GM19395 (cell line): ENCODE results near the gene ADRA2B.
"Not testable (repeated sequence)": the region's sequence is repeated elsewhere in the genome, so short reads cannot be mapped to it uniquely, and the experiment has no call there.

Experiments used
- ATAC-seq: cut with Tn5 transposase; IDR thresholded peaks from one replicate; pipeline ENCODE4 v1.9.1; 2021; ENCODE audit warnings: mild to moderate bottlenecking, moderate library complexity; ENCODE audit not compliant: unreplicated experiment

The ADRA2B gene

GRCh38 chr2:96091141-96091710 lies 25.1 kb downstream of the ADRA2B start:
- no peak for ATAC-seq

DNA sequence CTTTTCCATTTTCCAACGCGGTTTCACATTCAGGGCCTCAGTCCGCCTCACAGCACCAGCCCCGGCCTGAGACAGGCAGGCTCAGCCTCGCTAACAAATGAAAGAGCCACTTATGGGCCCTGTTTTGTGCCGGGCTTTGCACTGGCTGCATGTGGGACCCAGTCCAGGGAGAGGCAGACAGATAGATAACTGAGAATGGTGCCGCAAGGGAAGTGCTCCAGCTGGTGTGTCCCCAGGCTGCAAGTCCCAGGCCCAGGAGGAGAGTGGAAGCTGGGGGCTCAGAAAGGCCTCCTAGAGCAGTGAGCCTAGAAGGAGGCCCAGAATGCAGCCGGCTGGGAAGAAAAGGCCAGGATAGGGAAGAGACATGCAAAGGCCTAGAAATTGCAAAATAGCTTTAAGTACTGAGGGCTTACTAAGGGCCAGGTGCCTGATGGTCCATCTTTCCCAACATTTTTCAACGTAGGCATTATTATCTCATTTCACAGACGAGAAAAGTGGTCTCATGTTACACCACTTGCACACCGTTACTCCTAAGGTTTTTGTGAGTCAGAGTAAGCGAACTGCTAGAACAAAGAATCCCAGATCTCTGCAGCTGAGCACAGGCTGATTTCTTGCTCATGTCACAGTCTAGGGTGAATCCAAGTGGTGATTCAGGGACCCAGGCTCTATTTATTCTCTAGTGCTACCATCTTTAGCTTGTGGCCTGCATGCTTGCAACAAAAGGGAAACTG lies 26.0 kb downstream of the ADRA2B start:
- no peak for ATAC-seq

DNA sequence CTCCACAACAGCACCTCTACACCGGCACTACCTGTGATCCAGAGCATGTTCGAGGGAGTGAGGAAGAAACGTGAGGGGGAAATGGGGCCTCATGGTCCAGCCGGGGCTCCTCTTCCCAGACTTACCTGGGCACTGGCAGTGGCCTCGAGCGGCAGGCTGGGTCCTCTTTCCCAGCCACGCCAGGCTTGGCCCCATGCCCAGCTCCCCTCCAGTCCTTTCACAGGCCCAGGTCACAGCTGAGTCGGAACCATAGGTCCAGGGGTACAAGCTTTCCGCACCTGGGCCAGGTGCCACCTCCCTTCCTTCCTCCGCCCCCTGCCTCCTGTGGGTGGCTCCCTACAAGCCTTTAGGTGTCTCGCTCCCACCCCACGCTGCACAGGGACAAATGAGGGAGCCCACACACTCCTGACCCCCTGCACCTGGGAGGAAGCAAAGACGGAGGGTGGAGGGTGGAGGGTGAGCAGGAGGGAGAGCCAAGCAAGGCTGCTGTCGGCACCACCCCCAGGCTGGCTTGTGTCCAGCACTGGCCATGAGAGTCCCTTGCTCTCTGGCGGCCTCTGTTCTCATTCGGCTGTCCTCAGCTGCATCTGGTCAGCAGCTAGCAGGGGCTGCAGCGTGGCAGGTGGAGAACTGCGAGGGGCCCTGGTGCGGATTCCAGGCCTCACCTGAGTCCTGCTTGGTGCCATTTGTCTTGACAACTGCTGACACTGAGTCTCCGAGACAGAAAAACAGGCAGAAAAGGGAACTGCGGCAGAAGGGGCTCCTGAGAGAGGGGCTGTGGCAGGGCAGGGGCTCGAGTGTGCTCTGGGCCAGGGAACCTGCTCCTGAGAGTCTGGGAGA lies 26.8 kb downstream of the ADRA2B start:
- no peak for ATAC-seq

- no peak for ATAC-seq
These were observed 27.7 kb downstream of the ADRA2B start for GRCh38 chr2:96088340-96089335.

- ATAC-seq: no peak
These were observed 29.2 kb downstream of the ADRA2B start for GRCh38 chr2:96087130-96087529.

- ATAC-seq: no peak
These were observed 30.6 kb downstream of the ADRA2B start for GRCh38 chr2:96085541-96086355.

GRCh38 chr2:96084858-96085518 lies 31.4 kb downstream of the ADRA2B start:
- ATAC-seq: not testable (repeated sequence)

GRCh38 chr2:96083989-96084857 lies 32.1 kb downstream of the ADRA2B start:
- ATAC-seq: no peak

- ATAC-seq: no peak
These were observed 33.1 kb downstream of the ADRA2B start for GRCh38 chr2:96083064-96083939.

DNA sequence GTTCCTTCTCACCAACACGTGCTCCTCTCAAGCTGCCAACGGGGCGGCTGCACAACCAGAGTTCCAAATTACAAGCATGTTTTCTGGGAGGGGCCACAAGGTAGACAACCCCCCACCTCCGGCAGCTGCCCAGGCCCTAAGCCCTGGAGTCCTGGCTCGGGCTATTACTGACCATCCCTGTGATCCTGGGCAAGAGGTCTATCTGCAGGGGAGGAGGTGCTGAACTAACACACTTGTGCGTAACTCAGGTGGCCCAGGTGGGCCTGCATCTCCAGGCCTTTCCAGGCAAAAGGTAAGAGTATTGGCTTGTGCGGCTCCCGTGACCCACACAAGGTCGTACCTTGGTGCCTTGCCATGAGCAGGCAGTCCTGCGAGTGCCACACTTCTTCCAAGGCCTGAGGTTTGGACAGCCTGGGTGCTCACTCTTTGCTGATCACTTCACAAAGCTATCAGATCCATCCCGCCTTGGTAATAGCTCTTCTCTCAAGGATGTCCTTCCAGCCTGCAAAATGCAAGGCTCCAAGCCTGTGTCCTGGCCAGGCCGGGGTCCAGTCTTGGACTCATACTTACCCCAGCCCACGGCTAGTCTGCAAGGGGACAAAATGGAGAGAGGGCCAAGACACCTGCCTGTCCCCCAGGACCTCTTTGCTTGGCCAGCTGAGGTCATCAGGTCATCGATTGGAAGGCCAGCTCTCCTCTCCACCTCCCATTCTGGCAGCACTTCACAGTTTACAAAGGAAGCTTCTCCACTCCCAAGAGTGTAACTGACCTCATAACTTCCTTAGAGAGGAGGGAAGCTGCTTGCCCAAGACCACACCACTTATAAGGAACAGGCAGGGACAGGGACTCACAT lies 33.9 kb downstream of the ADRA2B start:
- ATAC-seq: no peak

- ATAC-seq: no peak
These were observed 35.3 kb downstream of the ADRA2B start for GRCh38 chr2:96081042-96081441.

DNA sequence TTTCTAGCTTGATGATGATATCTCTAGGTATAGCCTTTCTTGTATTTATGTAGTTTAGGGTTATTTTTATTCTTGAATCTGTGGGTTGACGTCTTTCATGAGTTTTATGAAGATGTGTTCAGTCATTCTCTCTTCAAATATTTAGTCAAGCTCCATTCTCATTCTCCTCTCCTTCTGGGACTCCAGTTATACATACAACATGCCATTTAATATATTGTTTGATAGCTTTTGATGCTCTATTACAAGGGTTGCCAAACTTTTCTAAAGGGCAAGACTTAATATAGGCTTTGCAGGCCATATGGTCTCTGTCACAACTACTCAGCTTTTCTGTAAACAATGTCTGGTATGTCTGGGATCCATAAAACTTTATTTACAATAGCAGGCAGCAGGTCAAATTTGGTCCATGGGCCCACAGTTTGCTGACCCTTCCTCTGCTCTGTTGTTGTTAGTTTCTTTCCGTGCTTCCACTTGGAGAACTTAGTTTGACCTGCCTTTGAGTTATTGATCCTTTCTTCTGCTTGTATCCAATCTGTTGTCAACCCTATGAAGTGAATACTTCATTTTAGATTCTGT lies 41.1 kb downstream of the ADRA2B start:
- ATAC-seq: no peak

DNA sequence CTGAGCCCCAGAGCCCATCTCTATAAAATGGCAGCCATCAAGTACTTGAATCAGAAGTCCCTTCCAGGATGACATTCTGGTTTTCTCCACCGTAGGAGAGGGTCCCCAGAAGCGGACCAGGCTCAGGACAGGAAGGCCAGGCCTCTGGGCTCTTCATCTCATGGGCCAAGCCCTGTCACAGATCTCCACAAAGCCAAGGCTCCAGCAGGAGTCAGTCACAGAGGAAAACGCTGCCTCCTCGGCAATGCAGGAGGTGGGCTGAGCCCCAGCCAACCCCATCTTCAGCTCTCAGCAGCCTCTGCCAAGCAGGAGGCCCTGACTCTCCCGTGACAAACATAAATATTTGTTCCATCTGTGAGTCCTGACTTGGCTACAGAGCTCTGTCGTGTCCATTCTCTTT lies 42.2 kb downstream of the ADRA2B start:
- no peak for ATAC-seq

GRCh38 chr2:96073170-96073775 lies 43.1 kb downstream of the ADRA2B start:
- ATAC-seq: no peak

GRCh38 chr2:96072746-96073145 lies 43.6 kb downstream of the ADRA2B start:
- ATAC-seq: no peak
